SW480 (cell line): ENCODE results near the gene TINCR.

Experiments
- DNase-seq: peaks from one replicate; pipeline ENCODE4 v3.0.0-alpha.2; 2016; ENCODE audit warnings: low spot score

TINCR gene

GRCh38 chr19:5588906-5589676 is 21.3 kb upstream of the TINCR start:
- DNase-seq, result no peak

DNA sequence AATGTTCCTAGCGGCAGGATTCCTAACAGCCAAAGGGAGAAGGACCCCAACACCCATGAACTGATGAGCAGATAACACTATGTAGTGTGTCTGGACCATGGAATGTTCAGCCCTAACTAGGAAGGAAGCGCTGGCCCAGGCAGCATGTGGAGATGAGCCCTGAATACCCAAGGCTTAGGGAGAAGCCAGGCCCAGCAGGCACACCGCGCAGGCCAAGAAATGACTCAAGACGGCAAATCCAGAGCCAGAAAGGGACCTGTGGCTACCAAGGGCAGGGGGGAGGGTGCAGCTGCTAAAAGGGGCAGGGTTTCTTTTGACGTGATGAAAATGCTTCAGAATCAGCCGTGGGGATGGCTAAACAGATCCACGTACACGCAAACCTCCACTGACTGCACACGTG is 20.7 kb upstream of the TINCR start:
- no peak for DNase-seq

DNA sequence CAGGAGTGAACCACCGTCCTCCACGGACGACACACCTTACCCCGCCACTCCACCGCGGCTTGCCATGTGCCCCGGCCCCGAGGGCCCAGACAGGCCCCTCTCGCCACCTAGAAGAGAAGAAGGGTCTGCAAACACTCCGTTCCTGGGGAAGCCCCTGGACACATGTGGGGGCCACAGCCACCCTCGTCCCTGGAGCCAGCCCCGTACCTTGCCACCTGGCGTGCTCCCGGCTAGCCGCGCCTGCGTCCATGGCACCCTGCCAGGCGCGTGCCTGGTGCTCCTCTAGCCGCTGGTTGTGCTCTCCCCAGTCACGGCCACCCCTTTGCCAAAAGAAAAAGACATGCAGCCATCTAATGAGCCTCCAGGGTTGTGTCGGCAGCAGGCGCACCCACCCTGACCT is 19.9 kb upstream of the TINCR start:
- no peak for DNase-seq

DNA sequence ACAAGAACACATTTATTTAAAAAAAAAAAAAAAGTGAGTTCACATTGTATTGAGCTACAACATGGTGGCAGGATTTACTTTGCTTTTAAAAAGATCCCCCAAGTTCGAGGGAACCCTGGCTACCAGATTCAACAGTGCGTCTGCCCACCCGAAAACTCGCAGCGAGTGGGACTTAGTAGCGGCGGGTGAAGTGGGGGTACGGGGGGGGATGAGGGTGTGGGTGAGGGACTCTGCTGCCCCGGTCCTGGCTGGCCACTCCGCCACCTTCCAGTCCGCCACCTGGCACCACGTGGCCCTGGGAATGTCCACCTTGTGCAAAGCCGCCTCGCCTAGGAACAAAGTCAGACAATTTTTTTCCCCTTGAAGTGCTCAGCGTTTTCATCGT is 19.3 kb upstream of the TINCR start:
- DNase-seq, result no peak

DNA sequence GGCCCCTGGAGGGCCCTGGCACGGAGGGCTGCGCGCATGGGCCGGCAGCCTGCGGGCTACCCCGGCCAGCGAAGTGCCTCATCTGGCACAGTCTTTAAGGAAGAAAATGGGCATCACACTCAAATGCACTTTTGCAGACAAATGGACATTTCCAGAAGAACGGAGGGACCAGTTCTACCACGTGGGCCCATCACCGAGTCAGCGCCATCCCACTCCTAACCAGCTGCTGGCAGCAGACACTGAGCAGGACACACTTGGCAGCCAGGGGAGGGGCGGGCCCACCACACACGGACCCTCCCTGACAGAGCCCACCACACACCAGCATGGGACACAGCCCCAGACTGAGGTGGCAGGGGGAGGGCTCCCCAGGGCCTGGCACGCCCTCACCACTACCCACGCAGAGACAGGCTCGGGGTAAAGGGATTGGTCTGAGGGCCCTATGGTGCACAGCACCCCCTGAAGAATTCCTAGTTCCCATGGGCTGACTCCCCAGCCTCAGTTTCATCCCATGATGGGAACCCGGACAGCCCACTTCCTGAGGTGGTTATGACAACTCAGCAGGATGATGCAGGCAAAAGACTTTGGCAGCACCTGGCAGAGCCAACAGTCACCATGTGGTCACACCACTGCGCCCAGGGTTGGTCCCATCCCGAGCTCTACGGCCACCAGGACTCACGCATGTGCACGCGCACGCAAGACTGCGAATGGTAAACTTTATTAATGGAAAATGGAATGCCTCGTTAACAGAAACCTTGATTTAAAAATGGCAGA is 18.7 kb upstream of the TINCR start:
- DNase-seq, result no peak

DNA sequence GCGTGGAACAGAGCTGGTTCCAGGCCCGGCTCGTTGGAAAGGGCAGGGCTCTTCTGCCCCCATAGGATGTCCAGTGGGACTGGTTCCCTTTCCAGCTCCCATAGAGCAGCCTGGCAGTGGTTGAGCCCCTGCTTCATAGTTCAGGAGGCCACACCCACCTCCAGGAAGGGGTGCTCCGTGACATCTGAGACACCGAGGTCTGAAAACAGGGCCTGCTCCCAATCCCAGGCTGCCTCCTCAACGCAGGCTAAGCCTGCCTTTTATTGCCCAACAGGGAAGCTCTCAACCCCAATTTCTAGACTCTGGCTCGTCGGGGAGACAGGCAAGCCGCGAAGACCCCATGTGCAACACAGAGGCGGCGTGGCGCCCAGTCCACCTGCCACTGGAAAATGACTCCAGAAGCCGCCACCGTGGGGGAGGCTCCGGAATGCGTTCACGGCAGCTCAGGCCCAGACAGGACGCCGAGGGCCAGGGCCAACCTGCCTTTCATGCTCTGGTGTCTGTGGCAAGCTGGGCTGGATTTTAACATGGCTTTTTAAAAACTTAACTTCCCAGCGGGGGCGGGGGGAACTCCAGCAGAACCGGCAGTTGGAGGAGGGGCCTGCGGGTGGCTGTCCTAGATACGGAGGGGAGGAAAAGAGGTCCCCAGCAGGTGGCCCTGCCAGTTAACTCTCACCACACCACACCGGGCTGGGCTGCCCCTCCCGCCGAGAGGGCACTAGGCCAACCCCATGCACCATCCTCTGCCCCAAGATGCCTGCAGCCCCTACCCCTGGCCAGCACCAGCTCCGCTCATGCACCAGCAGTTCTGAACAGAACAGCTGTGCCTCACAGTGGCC is 17.9 kb upstream of the TINCR start:
- no peak for DNase-seq

DNA sequence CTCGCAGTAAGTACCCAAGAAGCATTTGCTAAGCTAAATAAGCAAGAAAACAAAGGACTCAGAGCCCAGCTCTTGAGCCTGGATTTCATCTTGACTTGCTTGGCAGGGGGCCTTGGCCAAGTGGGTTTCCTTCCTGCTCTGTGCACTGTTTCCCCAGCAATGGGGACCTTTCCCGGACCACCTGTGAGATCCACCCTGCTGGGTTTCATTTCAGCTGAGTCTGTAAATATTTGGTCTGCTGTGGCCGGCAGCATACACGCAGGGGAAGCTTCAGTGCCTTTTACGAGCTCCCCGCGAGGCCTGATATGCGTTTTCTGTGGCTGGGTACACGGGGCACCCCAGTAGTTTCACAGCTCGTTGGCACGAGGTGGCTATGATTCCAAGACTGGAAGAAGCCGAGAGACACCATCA is 12.4 kb upstream of the TINCR start:
- no peak for DNase-seq

DNA sequence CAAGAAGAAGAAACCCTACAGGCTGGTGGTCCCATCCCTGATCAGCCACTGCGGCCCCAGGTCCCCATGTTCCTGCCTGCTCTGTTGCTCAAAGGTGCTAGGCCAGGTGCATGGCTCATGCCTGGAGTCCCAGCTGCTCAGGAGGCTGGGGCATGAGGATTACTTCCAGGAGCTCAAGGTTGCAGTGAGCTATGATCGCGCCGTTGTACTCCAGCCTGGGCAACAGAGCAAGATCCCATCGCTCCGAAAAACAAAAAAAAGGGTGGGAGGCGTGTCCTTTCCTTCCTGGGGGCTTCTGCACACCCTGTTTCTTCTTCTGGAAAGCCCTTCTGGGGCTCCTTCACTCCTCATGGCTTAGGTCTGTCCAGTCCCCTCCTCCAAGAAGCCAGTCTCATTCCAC is 11.9 kb upstream of the TINCR start:
- DNase-seq, result no peak

DNA sequence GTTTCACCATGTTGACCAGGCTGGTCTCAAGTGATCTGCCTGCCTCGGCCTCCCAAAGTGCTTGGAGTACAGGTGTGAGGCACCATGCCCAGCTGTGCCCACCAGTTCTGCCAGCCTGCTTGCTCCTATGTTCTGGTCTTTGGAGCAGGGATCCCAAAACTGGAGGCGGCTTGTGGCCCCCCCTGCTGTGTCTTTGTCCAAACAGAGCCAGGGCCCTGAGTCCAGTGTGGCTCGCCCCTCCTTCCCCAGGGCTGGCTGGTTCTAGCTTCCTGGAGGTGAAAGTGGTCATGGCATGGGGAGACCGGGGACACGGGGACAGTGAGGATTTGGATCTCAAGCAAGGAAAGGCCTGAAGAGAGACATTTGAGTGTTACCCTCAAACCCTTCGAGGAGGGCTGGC is 11.5 kb upstream of the TINCR start:
- no peak for DNase-seq

DNA sequence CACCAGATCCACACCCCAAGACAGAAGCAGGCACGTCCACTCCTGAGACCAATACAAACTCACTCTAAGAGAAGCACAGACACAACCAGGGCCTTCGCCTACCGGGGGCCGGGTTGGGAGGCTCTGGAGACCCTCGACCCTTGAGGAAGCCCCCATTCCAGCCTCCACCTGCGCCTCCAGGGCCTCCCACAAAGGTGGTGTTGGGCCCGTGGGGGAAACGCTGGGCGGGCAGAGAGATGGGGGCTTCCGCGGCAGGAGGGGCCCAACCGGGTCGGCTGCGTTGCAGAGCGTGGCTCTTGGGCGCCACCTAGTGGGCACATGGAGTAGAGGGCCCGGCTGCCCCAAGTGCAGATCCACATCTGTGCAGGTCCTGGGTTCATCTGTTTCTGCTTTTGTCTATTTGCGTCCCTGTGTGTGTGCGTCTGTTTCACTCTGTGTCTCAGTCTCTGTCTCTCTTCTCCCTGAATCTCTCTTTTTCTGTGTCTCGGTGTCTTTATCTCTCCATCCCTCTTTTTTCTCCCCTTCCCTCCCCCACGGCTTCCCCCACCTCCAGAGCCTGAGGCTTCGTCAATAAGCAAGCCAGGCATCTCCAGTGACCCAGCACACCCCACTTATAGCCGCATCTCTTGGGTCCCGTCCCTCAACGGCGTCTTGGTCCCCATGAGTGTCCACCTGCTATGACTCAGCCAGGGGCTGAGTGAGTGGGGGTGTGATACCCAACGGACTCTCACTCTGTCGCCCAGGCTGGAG is 10.5 kb upstream of the TINCR start:
- DNase-seq, result peak; percentile 31

GRCh38 chr19:5575590-5575989 is 7.8 kb upstream of the TINCR start:
- no peak for DNase-seq

DNA sequence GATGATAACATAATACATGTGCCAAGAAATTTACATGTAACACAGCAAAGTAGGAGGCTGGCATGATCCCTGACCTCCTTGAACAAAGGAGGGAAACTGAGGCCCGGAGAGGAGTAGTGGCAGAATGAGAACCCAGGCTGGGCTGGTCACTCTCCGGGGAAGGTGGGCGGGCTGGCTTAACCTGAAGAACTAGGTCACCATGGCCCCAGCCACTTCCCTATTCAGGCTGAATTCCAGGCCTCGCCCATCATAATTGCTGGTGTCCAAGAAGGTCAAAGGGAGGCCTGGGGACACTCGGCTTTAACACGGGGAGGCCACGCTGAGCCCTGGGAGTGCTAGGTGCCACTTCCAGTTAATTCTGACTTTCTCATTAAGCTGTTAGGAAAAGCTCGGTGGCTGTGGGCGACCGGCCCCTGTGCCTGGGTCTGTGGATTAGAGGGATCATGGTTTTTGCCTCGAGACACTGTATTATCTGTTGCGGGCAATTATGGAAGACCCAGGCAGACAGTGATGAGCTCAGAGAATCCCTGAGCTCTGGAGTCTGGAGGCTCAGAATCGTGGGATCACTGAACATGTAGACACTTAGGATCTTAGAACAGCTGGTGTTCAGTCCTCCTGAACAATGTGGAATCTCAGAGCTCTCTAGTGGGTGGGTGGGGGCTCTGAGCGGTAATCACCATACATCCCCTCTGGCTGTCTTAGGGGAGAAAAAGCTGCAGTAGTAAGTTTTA is 5.0 kb upstream of the TINCR start:
- peak; percentile 23 for DNase-seq

DNA sequence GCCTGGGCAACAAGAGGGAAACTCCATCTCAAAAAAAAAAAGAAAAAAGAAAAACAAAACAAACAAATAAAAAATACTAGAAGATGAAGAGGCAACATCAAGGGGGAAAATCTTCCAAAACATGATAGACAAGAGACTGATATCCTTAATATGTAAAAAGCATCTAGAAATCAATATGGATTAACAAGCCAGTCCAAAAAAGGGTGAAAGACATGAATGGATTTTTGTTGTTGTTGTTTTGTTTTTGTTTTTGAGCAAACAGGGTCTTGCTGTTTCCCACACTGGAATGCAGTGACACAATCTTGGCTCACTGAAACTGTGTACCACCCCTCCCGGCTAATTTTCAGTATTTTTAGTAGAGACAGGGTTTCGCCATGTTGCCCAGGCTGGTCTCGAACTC is 4.0 kb upstream of the TINCR start:
- no peak for DNase-seq

GRCh38 chr19:5567970-5568407 is 236 bp upstream of the TINCR start:
- no peak for DNase-seq

DNA sequence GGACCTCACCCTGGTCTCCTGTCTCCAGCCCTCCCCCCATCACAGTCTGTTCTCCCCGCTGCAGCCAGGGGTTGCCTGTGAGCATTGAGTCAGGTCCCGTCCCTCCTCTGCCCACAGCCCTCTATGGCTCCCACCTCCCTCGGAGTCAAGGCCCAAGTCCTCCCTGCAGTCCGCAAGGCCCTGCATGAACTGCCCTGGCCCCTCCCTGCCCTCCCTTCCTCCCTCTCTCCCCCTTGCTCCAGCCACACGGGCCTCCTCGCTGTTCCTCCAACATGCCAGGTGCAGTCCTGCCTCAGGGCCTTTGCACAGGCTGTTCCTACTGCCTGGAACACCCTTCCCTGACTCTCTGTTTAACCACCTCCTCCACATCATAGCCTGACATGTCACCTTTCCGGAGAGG is 2.8 kb downstream of the TINCR start:
- no peak for DNase-seq

- DNase-seq, result no peak
Observed at GRCh38 chr19:5563935-5564612, 3.7 kb downstream of the TINCR start.

DNA sequence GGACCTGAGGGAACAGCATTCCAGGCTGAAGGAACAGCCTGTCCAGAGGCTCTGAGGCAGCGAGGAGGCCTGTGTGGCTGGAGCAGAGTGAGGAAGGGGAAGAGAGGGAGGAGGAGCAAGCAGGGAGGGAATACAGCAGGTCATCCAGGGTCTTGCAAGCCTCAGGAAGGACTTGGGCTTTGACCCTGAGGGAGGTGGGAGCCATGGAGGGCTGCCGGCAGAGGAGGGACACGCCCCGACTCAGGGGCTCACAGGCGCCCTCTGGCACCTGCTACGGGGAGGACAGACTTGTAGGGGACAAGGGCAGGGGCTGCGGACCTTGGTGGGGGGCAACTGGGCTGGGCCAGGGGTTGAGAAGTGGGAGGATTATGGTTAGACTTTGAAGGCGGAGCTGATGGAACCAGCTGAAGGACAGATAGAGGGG is 4.7 kb downstream of the TINCR start:
- DNase-seq, result no peak

GRCh38 chr19:5562280-5562679 is 5.5 kb downstream of the TINCR start:
- DNase-seq, result no peak

GRCh38 chr19:5561559-5561958 is 6.2 kb downstream of the TINCR start:
- no peak for DNase-seq

DNA sequence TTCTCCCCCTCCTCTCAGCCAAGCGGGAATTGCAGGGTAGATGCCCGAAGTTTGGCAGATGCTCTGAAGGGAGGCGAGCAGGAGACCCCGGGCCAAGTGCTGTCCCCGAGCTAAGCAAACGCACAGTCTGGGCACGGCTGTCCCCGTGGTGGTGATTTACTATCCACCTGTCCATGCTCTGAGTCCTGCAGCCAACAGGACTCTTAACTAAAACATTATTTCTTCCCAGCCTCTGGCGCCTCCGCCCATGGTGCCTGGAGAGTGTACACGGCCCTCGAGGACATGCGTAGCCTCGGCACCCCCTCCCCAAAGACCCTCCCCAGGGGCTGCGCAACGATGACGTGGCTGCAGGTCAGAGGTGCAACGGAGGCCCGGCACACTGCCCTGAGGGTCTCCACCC is 7.6 kb downstream of the TINCR start:
- no peak for DNase-seq

GRCh38 chr19:5559804-5560133 is 8.0 kb downstream of the TINCR start:
- DNase-seq, result no peak
